Thyroid gland (tissue), 4 donors: Measurements from ENCODE around the gene BCL7C. TPM values are rescaled to one million over a fixed set of nuclear protein-coding genes. Genes with fewer than 3 reads are reported as not detected.

Experiments used
- DNase-seq, 2 donors: peaks; one replicate each; pipeline ENCODE4 v3.0.0-alpha.2; 2019
- H3K27ac ChIP-seq, 3 donors: fragments of 200-600 bp; sonication (generic); 1 replicate in 2 of 3; 2 replicates in 1 of 3; pipeline ENCODE4 v1.5.1; 2016 to 2019; ENCODE audit warnings: mild to moderate bottlenecking in 1 of 3, moderate library complexity in 1 of 3
- H3K27me3 ChIP-seq: fragments of 200-600 bp; sonication (generic); one replicate; pipeline ENCODE4 v1.5.1; 2019
- H3K36me3 ChIP-seq, 2 donors: fragments of 200-600 bp; sonication (generic); one replicate each; pipeline ENCODE4 v1.5.1; 2016 to 2019
- H3K4me1 ChIP-seq, 2 donors: fragments of 200-600 bp; sonication (generic); one replicate each; pipeline ENCODE4 v1.5.1; 2017 to 2019
- H3K4me3 ChIP-seq, 3 donors: fragments of 200-600 bp; sonication (generic); replicated peaks in 1 of 3; 1 replicate in 2 of 3; 2 replicates in 1 of 3; pipeline ENCODE4 v1.5.1; 2016; ENCODE audit warnings: mild to moderate bottlenecking in 1 of 3
- H3K9me3 ChIP-seq: fragments of 200-600 bp; sonication (generic); one replicate; pipeline ENCODE4 v1.5.1; 2017
- POLR2A ChIP-seq, 2 donors: fragments of 450-650 bp; IDR thresholded peaks; one replicate each; pipeline ENCODE4 v1.6.1; 2017; ENCODE audit warnings: antibody characterized with exemption in 2 of 2, mild to moderate bottlenecking in 2 of 2, moderate library complexity in 1 of 2
- whole genome bisulfite sequencing, 2 donors: methylation state at CpG; one replicate each; pipeline ENCODE4 v1.1.5; 2017; 5-methylcytosine and 5-hydroxymethylcytosine counted together
- intact Hi-C: fragments of 100-400 bp; cut with DNase I; formaldehyde crosslinking; loops from one replicate; pipeline ENCODE4 v1.15.1; 2023
- total RNA-seq, 4 donors: library from RNA; depleted of rRNA; stranded (reverse); fragments of >200 nt; gene quantifications; one replicate each; pipeline ENCODE4 v1.2.3, GENCODE V29; 2016
- TF ChIP-seq, protein P1 (sequence below), 6 experiments: fragments of 200-600 bp in 3 of 6; fragments of 450-650 bp in 3 of 6; sonication (generic) in 3 of 6; IDR thresholded peaks; one replicate each; pipeline ENCODE4 v1.5.1; 2016 to 2019; ENCODE audit warnings: antibody characterized with exemption in 6 of 6, mild to moderate bottlenecking in 2 of 6, inconsistent platforms in 1 of 6, moderate library complexity in 1 of 6

BCL7C gene
- total RNA-seq, 4 donors from 2014 or later, result 43.6 to 67.6 (median 47.9) TPM

GRCh38 chr16:30841332-30841731, 52.5 kb downstream of the BCL7C start:
- DNase-seq, result no peak
- WGBS, 2 donors, result 83 to 85% methylated on average over 9 of the region's 9 CpGs
- intact Hi-C loops, result no loop called here
- no peaks in the 10 kb centered on the region for H3K36me3 ChIP-seq
- TF ChIP-seq, protein P1, sequence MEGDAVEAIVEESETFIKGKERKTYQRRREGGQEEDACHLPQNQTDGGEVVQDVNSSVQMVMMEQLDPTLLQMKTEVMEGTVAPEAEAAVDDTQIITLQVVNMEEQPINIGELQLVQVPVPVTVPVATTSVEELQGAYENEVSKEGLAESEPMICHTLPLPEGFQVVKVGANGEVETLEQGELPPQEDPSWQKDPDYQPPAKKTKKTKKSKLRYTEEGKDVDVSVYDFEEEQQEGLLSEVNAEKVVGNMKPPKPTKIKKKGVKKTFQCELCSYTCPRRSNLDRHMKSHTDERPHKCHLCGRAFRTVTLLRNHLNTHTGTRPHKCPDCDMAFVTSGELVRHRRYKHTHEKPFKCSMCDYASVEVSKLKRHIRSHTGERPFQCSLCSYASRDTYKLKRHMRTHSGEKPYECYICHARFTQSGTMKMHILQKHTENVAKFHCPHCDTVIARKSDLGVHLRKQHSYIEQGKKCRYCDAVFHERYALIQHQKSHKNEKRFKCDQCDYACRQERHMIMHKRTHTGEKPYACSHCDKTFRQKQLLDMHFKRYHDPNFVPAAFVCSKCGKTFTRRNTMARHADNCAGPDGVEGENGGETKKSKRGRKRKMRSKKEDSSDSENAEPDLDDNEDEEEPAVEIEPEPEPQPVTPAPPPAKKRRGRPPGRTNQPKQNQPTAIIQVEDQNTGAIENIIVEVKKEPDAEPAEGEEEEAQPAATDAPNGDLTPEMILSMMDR (IDR thresholded peaks at IDR 0.05), result no peak
- no peak for TF ChIP-seq POLR2A (IDR thresholded peaks at IDR 0.05)
- peaks cover 12 to 19% of the 10 kb centered on the region in 2 donors for H3K4me1 ChIP-seq
- no peak overlapping the region for H3K27ac ChIP-seq
- no peak overlapping the region for H3K4me3 ChIP-seq
- H3K27me3 ChIP-seq, result no peaks in the 10 kb centered on the region
- H3K9me3 ChIP-seq, result no peaks in the 10 kb centered on the region

DNA sequence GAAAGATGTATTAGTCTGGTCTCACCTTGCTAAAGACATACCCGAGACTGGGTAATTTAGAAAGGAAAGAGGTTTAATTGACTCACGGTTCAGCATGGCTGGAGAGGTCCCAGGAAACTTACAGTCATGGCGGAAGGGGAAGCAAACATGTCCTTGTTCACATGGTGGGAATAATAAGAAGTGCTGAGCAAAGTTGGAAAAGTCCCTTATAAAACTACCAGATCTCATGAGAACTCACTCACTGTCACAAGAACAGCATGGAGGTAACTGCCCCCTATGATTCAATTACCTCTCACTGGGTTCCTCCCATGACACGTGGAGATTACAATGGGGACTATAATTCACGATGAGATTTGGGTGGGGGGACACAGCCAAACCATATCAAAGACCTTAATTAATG, 53.3 kb downstream of the BCL7C start:
- intact Hi-C loops, result no loop called here
- H3K36me3 ChIP-seq, result no peaks in the 10 kb centered on the region
- 91 to 92% methylated on average over 5 of the region's 5 CpGs for whole genome bisulfite sequencing, 2 donors
- no peak overlapping the region for H3K4me3 ChIP-seq
- TF ChIP-seq, protein P1 (IDR thresholded peaks at IDR 0.05), result no peak
- no peak for TF ChIP-seq POLR2A (IDR thresholded peaks at IDR 0.05)
- H3K4me1 ChIP-seq, result peaks cover 12 to 19% of the 10 kb centered on the region in 2 donors
- no peaks in the 10 kb centered on the region for H3K9me3 ChIP-seq
- H3K27ac ChIP-seq, result no peak overlapping the region
- no peaks in the 10 kb centered on the region for H3K27me3 ChIP-seq
- no peak for DNase-seq

DNA sequence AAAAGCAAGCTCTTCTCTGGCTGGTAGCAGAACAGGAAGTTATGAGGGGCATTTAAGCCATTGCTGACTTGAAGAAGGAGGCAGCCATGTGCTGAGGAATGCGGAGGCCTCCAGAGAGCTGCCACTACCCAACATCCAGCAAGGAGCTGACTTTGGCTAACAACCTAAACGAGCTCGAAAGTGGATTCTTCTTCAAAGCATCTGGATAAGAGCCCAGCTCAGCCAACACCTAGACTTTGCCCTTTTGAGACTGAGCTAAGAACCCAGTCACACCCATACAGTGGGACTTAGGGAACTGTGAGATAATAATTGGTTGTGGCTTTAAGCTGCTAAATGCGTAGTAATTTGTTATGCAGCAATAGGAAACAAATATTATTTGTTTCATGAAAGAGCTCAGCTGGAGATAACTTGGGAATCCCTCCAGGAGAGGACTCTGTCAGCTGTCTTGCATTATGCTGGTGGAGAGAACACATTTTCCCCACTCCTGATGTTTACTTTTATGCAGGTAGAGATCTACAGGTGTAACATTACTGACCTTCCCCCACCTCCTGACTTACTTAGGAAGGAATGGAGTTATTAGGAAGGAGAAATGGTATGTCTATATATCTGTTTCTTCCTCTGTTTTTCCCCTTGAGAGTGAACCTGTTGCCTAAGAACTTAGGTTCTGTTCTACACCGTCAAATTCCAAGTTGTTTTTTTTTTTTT, 54.2 kb downstream of the BCL7C start:
- H3K4me1 ChIP-seq, result peaks cover 8 to 13% of the 10 kb centered on the region in 2 donors
- 44 to 46% methylated on average over 5 of the region's 5 CpGs for WGBS, 2 donors
- peak; percentile 47 to 48 for DNase-seq
- no peaks in the 10 kb centered on the region for H3K27me3 ChIP-seq
- intact Hi-C loops, result no loop called here
- H3K4me3 ChIP-seq, result no peak overlapping the region
- H3K27ac ChIP-seq, result no peak overlapping the region
- H3K9me3 ChIP-seq, result no peaks in the 10 kb centered on the region
- no peaks in the 10 kb centered on the region for H3K36me3 ChIP-seq
- TF ChIP-seq, protein P1 (IDR thresholded peaks at IDR 0.05), result no peak
- TF ChIP-seq POLR2A (IDR thresholded peaks at IDR 0.05), result no peak

DNA sequence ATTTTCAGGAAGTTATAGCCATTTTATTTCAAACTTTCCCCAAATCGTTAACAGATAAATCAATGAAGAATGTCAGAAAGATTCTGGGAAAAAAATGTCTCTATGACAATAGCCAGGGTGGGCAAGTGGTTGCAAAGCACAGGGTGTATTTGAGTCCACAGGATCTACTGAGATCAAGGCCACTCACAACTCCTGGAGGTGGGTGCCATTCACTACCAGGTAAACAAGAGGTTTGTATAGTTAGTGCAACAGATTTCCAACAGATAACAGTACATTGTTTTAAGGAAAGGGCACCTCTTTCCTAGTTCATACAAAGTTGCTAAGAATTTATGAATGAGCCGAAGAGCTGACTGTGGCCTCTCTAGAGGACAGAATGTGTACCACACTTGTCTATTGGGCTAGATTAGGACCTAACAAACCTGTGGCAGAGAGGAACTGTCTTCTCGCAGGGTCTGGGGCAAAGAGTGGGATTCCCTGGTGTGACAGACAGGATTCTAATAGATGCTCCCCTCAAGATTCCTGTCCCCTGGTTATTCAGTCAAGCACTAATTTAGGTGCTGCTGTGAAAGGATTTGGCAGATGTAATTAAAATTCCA, 54.9 kb downstream of the BCL7C start:
- 73 to 88% methylated on average over 3 of the region's 3 CpGs for WGBS, 2 donors
- H3K27ac ChIP-seq, result no peak overlapping the region
- TF ChIP-seq POLR2A (IDR thresholded peaks at IDR 0.05), result no peak
- TF ChIP-seq, protein P1 (IDR thresholded peaks at IDR 0.05), result no peak
- intact Hi-C loops, result no loop called here
- peaks cover 8 to 13% of the 10 kb centered on the region in 2 donors for H3K4me1 ChIP-seq
- H3K36me3 ChIP-seq, result no peaks in the 10 kb centered on the region
- H3K9me3 ChIP-seq, result no peaks in the 10 kb centered on the region
- H3K4me3 ChIP-seq, result no peak overlapping the region
- DNase-seq, result no peak
- no peaks in the 10 kb centered on the region for H3K27me3 ChIP-seq

DNA sequence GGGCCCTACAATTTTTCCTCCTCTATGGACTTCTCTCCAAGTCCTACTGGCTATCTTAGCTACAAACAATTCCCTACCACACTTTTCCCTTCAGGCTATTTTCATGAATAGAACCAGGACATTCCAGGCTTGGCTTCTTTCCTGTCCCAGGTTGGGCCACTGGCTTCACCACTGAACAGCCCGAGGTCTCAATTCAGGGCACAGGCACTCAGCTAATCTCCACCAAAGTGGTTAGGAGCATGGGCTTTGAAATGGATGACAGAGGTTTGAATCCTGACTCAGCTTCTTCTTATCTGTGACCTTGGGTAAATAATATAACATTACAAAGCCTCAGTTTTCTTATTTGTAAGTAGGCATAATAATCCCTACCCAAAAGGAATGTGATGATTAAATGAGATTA, 56.0 kb downstream of the BCL7C start:
- no peak for DNase-seq
- H3K27me3 ChIP-seq, result no peaks in the 10 kb centered on the region
- 61 to 75% methylated on average over 1 of the region's 1 CpG for WGBS, 2 donors
- peaks cover 8 to 13% of the 10 kb centered on the region in 2 donors for H3K4me1 ChIP-seq
- intact Hi-C loops, result no loop called here
- H3K27ac ChIP-seq, result no peak overlapping the region
- H3K4me3 ChIP-seq, result no peak overlapping the region
- no peak for TF ChIP-seq POLR2A (IDR thresholded peaks at IDR 0.05)
- TF ChIP-seq, protein P1 (IDR thresholded peaks at IDR 0.05), result no peak
- no peaks in the 10 kb centered on the region for H3K9me3 ChIP-seq
- H3K36me3 ChIP-seq, result no peaks in the 10 kb centered on the region
